Upper lobe of left lung (tissue), 6 donors: ENCODE data around the gene RABL2B. TPM values are rescaled to one million over a fixed set of nuclear protein-coding genes. Genes with fewer than 3 reads are reported as not detected.
A peak's percentile ranks its signal among the peaks of the same experiment; 100 is the strongest.

ENCODE experiments used
- ATAC-seq, 2 donors: fragments of 200-7000 bp; cut with Tn5 transposase; one replicate each; pipeline ENCODE4 v1.9.1; 2022; ENCODE audit warnings: mild to moderate bottlenecking in 2 of 2, moderate library complexity in 2 of 2; ENCODE audit not compliant: low FRiP score in 2 of 2
- DNase-seq, 2 donors: peaks; one replicate each; pipeline ENCODE4 v3.0.0-alpha.2; 2019 to 2020
- H3K27ac ChIP-seq, 4 donors: fragments of 200-600 bp; sonication (generic); one replicate each; pipeline ENCODE4 v1.5.1; 2016 to 2019
- H3K27me3 ChIP-seq, 4 donors: fragments of 200-600 bp; sonication (generic); one replicate each; pipeline ENCODE4 v1.5.1; 2017 to 2019
- H3K36me3 ChIP-seq, 4 donors: fragments of 200-600 bp; sonication (generic); one replicate each; pipeline ENCODE4 v1.5.1; 2016 to 2019
- H3K4me1 ChIP-seq, 4 donors: fragments of 200-600 bp; sonication (generic); one replicate each; pipeline ENCODE4 v1.5.1; 2018 to 2019
- H3K4me3 ChIP-seq, 4 donors: fragments of 200-600 bp; sonication (generic); one replicate each; pipeline ENCODE4 v1.5.1; 2017 to 2019; ENCODE audit warnings: mild to moderate bottlenecking in 2 of 4, moderate library complexity in 1 of 4
- H3K9me3 ChIP-seq, 4 donors: fragments of 200-600 bp; sonication (generic); one replicate each; pipeline ENCODE4 v1.5.1; 2018 to 2019
- EP300 ChIP-seq, 4 donors: sonication (generic); formaldehyde crosslinking; IDR thresholded peaks; one replicate each; pipeline ENCODE4 v1.5.1; 2017; ENCODE audit warnings: antibody characterized with exemption in 4 of 4, control low read depth in 2 of 4
- POLR2A ChIP-seq, 4 donors: fragments of 450-650 bp; IDR thresholded peaks; one replicate each; pipeline ENCODE4 v1.5.1; 2016 to 2017; ENCODE audit warnings: antibody characterized with exemption in 4 of 4, mild to moderate bottlenecking in 2 of 4
- POLR2AphosphoS5 ChIP-seq, 2 donors: sonication (generic); formaldehyde crosslinking; IDR thresholded peaks; one replicate each; pipeline ENCODE4 v1.5.1; 2017; ENCODE audit warnings: antibody characterized with exemption in 2 of 2
- WGBS, 2 donors: methylation state at CpG; one replicate each; pipeline ENCODE4 v1.1.5; 2017 to 2018; 5-methylcytosine and 5-hydroxymethylcytosine counted together
- total RNA-seq, 6 donors: library from RNA; depleted of rRNA in 4 of 6; stranded (reverse); fragments of >200 nt in 4 of 6; gene quantifications; one replicate each; pipeline versions ENCODE4 v1.1.0 to v1.2.1, GENCODE V29; 2016 to 2021
- TF ChIP-seq, protein P1 (sequence below), 6 experiments: fragments of 450-650 bp in 4 of 6; fragments of 200-600 bp in 2 of 6; sonication (generic) in 2 of 6; IDR thresholded peaks; one replicate each; pipeline ENCODE4 v1.5.1; 2016 to 2019; ENCODE audit warnings: antibody characterized with exemption in 6 of 6
- donor health status: DM: no; HTN: no; CAD: no; lungs with moderate emphysema.
- donor health status: DM: no; HTN: yes; CAD: no; lungs with severe emphysema.

RABL2B gene
- total RNA-seq, 6 donors from 2014 or later = 24.9 to 74.4 (median 38.1) TPM

DNA sequence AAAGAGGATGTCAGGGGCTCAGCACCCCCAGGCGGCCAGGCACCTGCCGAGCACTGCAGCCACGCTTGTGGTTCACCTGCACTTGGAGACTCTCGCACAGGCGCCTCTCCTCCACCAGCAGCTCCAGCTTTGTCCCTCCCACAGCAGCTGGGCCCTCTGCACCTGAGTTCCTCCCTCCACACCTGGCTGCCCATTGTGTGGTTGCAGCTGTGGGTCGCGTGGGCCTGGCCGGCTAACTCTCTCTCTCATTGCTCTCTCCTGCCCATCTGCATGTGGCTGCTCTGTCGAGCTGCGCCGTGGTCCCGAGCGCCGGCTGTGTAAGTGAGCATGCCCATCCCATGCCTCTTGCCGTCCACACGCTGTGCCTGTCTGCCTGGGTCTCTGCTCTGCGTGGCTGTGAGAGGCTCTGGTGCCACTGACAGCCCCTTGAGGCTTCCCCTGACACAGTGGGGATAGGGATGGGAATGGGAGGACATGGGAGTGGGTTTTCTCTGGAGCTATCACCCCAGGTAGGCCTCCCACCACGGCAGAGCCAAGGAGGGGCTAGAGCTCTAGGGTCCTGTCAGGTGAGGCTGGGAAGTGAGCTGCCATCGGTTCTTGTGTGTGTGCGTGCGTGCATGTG, 53.9 kb downstream of the RABL2B start:
- TF ChIP-seq POLR2A (IDR thresholded peaks at IDR 0.05) (no peak), POLR2AphosphoS5 (IDR thresholded peaks at IDR 0.05) (no peak), EP300 (IDR thresholded peaks at IDR 0.05) (no peak)
- H3K4me1 ChIP-seq = peaks cover 18 to 50% (median 25%) of the 10 kb centered on the region in 4 donors
- no peak for ATAC-seq
- no peak overlapping the region for H3K4me3 ChIP-seq
- peak in 1 of 2 donors; percentile 19 for DNase-seq
- WGBS, 2 donors = 87 to 91% methylated on average over 15 to 18 of the region's 21 CpGs
- H3K9me3 ChIP-seq = no peaks in the 10 kb centered on the region
- H3K36me3 ChIP-seq = peaks cover 0 to 46% (median 20%) of the 10 kb centered on the region in 4 donors
- no peaks in the 10 kb centered on the region for H3K27me3 ChIP-seq
- no peak overlapping the region for H3K27ac ChIP-seq

DNA sequence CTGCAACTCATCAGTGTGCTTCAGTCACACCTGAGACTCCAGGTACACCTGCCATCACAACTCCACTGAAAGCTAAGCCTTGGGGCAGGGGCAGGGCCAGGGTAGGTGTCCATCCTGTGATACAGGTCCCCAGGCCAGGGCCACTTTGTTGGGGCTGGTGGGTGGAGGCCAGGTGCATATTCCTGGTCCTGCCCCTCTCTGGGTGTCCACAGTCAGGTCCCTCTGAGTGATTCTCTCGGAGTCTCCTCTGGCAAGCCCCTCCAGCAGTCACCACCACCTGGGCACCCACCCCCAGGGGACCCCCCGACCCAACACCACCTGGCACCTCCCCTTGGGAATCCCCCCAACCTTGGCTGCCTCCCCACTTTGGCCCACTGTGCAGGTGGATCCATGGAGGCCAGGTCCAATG, 54.9 kb downstream of the RABL2B start:
- DNase-seq = peak in 1 of 2 donors; percentile 18
- ATAC-seq = no peak
- Histone ChIP-seq H3K9me3 (no peaks in the 10 kb centered on the region), H3K27me3 (no peaks in the 10 kb centered on the region), H3K4me3 (no peak overlapping the region), H3K27ac (no peak overlapping the region), H3K36me3 (peaks cover 0 to 52% (median 20%) of the 10 kb centered on the region in 4 donors), H3K4me1 (peaks cover 18 to 50% (median 27%) of the 10 kb centered on the region in 4 donors)
- 67 to 85% methylated on average over 1 to 2 of the region's 2 CpGs for WGBS, 2 donors
- TF ChIP-seq EP300 (IDR thresholded peaks at IDR 0.05) = no peak
- TF ChIP-seq POLR2AphosphoS5 (IDR thresholded peaks at IDR 0.05) = no peak
- TF ChIP-seq, protein P1, sequence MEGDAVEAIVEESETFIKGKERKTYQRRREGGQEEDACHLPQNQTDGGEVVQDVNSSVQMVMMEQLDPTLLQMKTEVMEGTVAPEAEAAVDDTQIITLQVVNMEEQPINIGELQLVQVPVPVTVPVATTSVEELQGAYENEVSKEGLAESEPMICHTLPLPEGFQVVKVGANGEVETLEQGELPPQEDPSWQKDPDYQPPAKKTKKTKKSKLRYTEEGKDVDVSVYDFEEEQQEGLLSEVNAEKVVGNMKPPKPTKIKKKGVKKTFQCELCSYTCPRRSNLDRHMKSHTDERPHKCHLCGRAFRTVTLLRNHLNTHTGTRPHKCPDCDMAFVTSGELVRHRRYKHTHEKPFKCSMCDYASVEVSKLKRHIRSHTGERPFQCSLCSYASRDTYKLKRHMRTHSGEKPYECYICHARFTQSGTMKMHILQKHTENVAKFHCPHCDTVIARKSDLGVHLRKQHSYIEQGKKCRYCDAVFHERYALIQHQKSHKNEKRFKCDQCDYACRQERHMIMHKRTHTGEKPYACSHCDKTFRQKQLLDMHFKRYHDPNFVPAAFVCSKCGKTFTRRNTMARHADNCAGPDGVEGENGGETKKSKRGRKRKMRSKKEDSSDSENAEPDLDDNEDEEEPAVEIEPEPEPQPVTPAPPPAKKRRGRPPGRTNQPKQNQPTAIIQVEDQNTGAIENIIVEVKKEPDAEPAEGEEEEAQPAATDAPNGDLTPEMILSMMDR (IDR thresholded peaks at IDR 0.05) = no peak
- no peak for TF ChIP-seq POLR2A (IDR thresholded peaks at IDR 0.05)

DNA sequence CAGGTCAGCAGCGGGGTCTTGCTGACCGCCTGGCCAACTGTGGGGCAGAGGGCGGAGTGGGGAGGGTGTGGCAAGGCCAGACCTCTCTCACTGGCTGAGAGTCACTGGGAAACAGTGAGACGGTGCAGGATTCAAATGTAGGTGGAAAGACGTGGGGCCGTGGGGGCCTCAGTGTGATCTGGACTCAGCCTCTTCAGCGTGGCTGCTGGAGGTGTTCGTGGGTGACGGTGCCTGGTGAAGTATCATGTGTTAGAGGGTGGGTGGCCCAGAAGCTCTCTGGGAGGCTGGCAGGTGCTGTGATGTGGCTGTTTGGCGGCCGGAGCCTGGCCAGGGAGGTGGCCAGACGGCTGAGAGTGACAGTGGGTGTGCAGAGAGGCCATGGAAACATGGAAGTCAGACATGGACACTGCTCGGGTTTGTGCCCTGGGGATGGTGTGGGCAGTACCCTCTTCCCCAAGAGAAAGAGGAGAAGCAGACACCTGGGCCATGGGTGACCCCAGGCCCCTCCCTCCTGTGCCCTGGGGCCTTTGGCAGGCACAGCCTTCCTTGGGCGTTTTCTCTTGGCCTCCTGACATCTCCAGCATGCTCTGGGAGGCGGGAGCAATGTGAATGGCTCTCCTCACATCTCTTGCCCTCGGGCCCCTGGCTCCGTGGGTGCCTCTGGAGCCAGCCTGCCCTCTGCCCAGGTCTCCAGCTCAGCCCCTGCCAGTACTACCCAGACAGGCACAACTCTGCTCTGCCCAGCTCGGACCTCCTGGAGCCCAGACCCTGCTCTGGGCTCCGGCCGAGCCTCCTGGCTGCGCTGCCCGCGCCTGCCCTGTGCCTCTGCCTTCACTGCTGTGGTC, 55.5 kb downstream of the RABL2B start:
- TF ChIP-seq POLR2A (IDR thresholded peaks at IDR 0.05) (no peak), EP300 (IDR thresholded peaks at IDR 0.05) (no peak), POLR2AphosphoS5 (IDR thresholded peaks at IDR 0.05) (no peak)
- TF ChIP-seq, protein P1 (IDR thresholded peaks at IDR 0.05) = no peak
- WGBS, 2 donors = 79 to 80% methylated on average over 19 to 23 of the region's 23 CpGs
- Histone ChIP-seq H3K4me1 (peaks cover 18 to 46% (median 27%) of the 10 kb centered on the region in 4 donors), H3K9me3 (no peaks in the 10 kb centered on the region), H3K27me3 (no peaks in the 10 kb centered on the region), H3K36me3 (peaks cover 0 to 56% (median 20%) of the 10 kb centered on the region in 4 donors), H3K4me3 (no peak overlapping the region), H3K27ac (no peak overlapping the region)
- no peak for ATAC-seq
- no peak for DNase-seq

DNA sequence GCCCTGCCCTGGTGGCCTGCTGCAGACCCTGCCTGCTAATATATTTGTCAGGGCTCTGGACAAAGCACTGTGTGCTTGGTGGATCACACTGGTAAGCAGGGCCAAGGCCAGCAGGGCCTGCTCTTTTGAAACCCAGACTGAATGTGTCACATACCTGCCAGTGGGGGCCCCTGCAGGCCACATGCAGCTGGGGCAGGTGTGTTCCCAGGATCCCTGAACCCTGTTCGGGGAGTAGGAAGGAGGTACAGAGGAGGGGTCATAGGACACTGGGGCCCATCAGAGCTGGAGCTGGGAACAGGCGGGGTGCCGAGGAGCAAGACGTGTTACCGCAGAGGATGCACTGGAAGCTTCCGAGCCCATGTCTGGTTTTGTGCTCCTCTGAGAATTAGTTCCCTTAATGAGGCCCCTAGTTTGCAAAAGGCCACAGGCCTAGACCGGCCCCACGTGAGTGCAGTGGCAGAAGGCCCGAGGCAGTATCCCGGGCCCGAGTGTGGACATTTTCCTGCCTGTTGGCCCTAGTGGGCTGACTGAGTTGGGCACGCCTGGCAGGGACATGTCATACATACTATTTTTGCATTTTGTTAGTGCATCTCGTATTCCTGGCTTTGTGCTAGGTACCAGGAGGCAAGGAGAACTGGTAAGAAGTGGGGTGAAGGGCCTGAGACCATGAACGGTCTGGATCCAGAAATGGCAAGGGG, 56.6 kb downstream of the RABL2B start:
- H3K27ac ChIP-seq = no peak overlapping the region
- no peak overlapping the region for H3K4me3 ChIP-seq
- no peaks in the 10 kb centered on the region for H3K27me3 ChIP-seq
- peaks cover 0 to 63% (median 23%) of the 10 kb centered on the region in 4 donors for H3K36me3 ChIP-seq
- TF ChIP-seq, protein P1 (IDR thresholded peaks at IDR 0.05) = no peak
- TF ChIP-seq POLR2A (IDR thresholded peaks at IDR 0.05) (no peak), POLR2AphosphoS5 (IDR thresholded peaks at IDR 0.05) (no peak), EP300 (IDR thresholded peaks at IDR 0.05) (no peak)
- H3K9me3 ChIP-seq = no peaks in the 10 kb centered on the region
- no peak for DNase-seq
- WGBS, 2 donors = 85 to 91% methylated on average over 14 of the region's 14 CpGs
- peaks cover 13 to 39% (median 22%) of the 10 kb centered on the region in 4 donors for H3K4me1 ChIP-seq
- no peak for ATAC-seq

DNA sequence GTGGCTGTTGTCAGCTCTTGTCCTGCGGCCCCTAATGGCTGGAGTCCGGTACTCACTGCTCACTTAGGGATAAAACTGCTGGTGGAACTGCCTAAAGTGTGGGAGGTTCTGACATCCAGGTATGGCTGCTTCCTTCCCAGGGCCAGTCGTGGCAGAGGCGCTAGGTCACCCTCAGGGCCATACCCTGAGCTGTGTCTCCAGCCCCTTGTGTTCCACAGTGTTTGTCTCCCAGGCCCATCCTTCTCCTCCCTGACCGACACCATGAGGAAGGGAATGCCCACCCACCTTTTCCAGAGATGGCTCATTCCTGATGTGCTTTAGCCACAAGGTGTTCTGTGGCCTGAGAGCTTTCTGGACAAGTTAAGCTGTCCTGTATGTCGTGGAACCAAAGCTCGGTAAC, 57.8 kb downstream of the RABL2B start:
- peaks cover 0 to 73% (median 24%) of the 10 kb centered on the region in 4 donors for H3K36me3 ChIP-seq
- no peak for TF ChIP-seq EP300 (IDR thresholded peaks at IDR 0.05)
- TF ChIP-seq, protein P1 (IDR thresholded peaks at IDR 0.05) = no peak
- TF ChIP-seq POLR2AphosphoS5 (IDR thresholded peaks at IDR 0.05) = no peak
- TF ChIP-seq POLR2A (IDR thresholded peaks at IDR 0.05) = no peak
- H3K9me3 ChIP-seq = no peaks in the 10 kb centered on the region
- H3K4me1 ChIP-seq = peaks cover 5 to 38% (median 16%) of the 10 kb centered on the region in 4 donors
- 95 to 100% methylated on average over 1 to 7 of the region's 7 CpGs for WGBS, 2 donors
- DNase-seq (no peak), ATAC-seq (no peak)
- H3K27ac ChIP-seq = no peak overlapping the region
- H3K27me3 ChIP-seq = no peaks in the 10 kb centered on the region
- H3K4me3 ChIP-seq = no peak overlapping the region
